Nephron (organoid): Measurements from ENCODE around the gene NSUN6.

Experiments used
- H3K27ac Mint-ChIP-seq, 3 experiments: 2 replicates each; pipeline ENCODE4 v1.8.0; 2020; ENCODE audit warnings: mixed read lengths in 3 of 3, mild to moderate bottlenecking in 2 of 3, moderate library complexity in 1 of 3
- H3K27me3 Mint-ChIP-seq: 2 replicates; pipeline ENCODE4 v1.8.0; 2021; ENCODE audit warnings: low read depth, mild to moderate bottlenecking, moderate library complexity, mixed read lengths
- H3K36me3 Mint-ChIP-seq: 2 replicates; pipeline ENCODE4 v1.8.0; 2020; ENCODE audit warnings: low read depth, mixed read lengths
- H3K4me1 Mint-ChIP-seq: 2 replicates; pipeline ENCODE4 v1.8.0; 2020; ENCODE audit warnings: mixed read lengths
- H3K4me3 Mint-ChIP-seq, 3 experiments: 2 replicates each; pipeline ENCODE4 v1.8.0; 2020; ENCODE audit warnings: mild to moderate bottlenecking in 3 of 3, mixed read lengths in 3 of 3, moderate library complexity in 2 of 3
- H3K9me3 Mint-ChIP-seq: 2 replicates; pipeline ENCODE4 v1.8.0; 2020; ENCODE audit warnings: mixed read lengths
- CTCF ChIP-seq, 3 experiments: fragments of 200-600 bp; sonication (generic); IDR thresholded peaks; one replicate each; pipeline ENCODE4 v1.5.0; 2021; ENCODE audit warnings: antibody characterized with exemption in 3 of 3; ENCODE audit not compliant: unreplicated experiment in 3 of 3

The NSUN6 gene

GRCh38 chr10:18620856-18621255 lies 30.5 kb downstream of the NSUN6 start:
- H3K4me1 Mint-ChIP-seq = no peaks in the 10 kb centered on the region
- H3K27ac Mint-ChIP-seq = no peak overlapping the region
- no peak for TF ChIP-seq CTCF (IDR thresholded peaks at IDR 0.05; ENCODE audit: unreplicated experiment in 3 of 3)
- H3K4me3 Mint-ChIP-seq = no peak overlapping the region
- H3K36me3 Mint-ChIP-seq = peaks cover 34% of the 10 kb centered on the region
- no peaks in the 10 kb centered on the region for H3K9me3 Mint-ChIP-seq
- H3K27me3 Mint-ChIP-seq = no peaks in the 10 kb centered on the region

- no peak overlapping the region for H3K27ac Mint-ChIP-seq
- H3K4me1 Mint-ChIP-seq = no peaks in the 10 kb centered on the region
- TF ChIP-seq CTCF (IDR thresholded peaks at IDR 0.05; ENCODE audit: unreplicated experiment in 3 of 3) = no peak
- peaks cover 38% of the 10 kb centered on the region for H3K36me3 Mint-ChIP-seq
- no peaks in the 10 kb centered on the region for H3K9me3 Mint-ChIP-seq
- H3K27me3 Mint-ChIP-seq = no peaks in the 10 kb centered on the region
- H3K4me3 Mint-ChIP-seq = no peak overlapping the region
These were observed 32.4 kb downstream of the NSUN6 start for GRCh38 chr10:18619016-18619415.

GRCh38 chr10:18616337-18616736 lies 35.0 kb downstream of the NSUN6 start:
- Mint-ChIP-seq H3K36me3 (peaks cover 37% of the 10 kb centered on the region), H3K4me1 (no peaks in the 10 kb centered on the region), H3K27ac (no peak overlapping the region), H3K27me3 (no peaks in the 10 kb centered on the region), H3K9me3 (no peaks in the 10 kb centered on the region), H3K4me3 (no peak overlapping the region)
- no peak for TF ChIP-seq CTCF (IDR thresholded peaks at IDR 0.05; ENCODE audit: unreplicated experiment in 3 of 3)

DNA sequence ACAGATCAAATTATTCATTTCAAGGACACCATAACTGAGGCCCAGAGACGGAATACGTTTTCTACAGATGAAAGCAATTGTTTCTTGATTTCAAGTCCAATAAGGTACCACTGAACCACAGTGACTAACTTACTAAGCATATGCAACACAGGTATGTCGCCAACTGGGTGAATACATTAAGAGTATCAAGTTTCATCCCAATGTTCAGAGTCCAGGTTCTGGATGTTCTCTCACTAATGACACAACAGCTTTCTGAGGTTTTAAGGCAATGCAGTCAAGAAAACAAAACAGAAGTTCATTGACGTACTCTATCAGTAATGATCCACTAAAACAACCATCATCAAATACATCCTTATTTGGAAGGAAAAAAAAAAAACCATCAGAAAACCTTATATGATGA lies 35.8 kb downstream of the NSUN6 start:
- H3K27ac Mint-ChIP-seq = no peak overlapping the region
- H3K27me3 Mint-ChIP-seq = no peaks in the 10 kb centered on the region
- H3K4me1 Mint-ChIP-seq = peaks cover 2% of the 10 kb centered on the region
- no peak for TF ChIP-seq CTCF (IDR thresholded peaks at IDR 0.05; ENCODE audit: unreplicated experiment in 3 of 3)
- no peak overlapping the region for H3K4me3 Mint-ChIP-seq
- no peaks in the 10 kb centered on the region for H3K9me3 Mint-ChIP-seq
- H3K36me3 Mint-ChIP-seq = peaks cover 39% of the 10 kb centered on the region

- no peak overlapping the region for H3K4me3 Mint-ChIP-seq
- H3K27ac Mint-ChIP-seq = no peak overlapping the region
- H3K9me3 Mint-ChIP-seq = no peaks in the 10 kb centered on the region
- H3K36me3 Mint-ChIP-seq = peaks cover 30% of the 10 kb centered on the region
- no peak for TF ChIP-seq CTCF (IDR thresholded peaks at IDR 0.05; ENCODE audit: unreplicated experiment in 3 of 3)
- no peaks in the 10 kb centered on the region for H3K27me3 Mint-ChIP-seq
- peaks cover 10% of the 10 kb centered on the region for H3K4me1 Mint-ChIP-seq
These were observed 40.2 kb downstream of the NSUN6 start for GRCh38 chr10:18611168-18611567.

GRCh38 chr10:18610517-18610916 lies 40.9 kb downstream of the NSUN6 start:
- H3K4me3 Mint-ChIP-seq = no peak overlapping the region
- H3K4me1 Mint-ChIP-seq = peaks cover 10% of the 10 kb centered on the region
- peak overlapping the region in 2 of 3 experiments; percentile 14 to 56 for H3K27ac Mint-ChIP-seq
- no peaks in the 10 kb centered on the region for H3K27me3 Mint-ChIP-seq
- TF ChIP-seq CTCF (IDR thresholded peaks at IDR 0.05; ENCODE audit: unreplicated experiment in 3 of 3) = no peak
- no peaks in the 10 kb centered on the region for H3K9me3 Mint-ChIP-seq
- peaks cover 31% of the 10 kb centered on the region for H3K36me3 Mint-ChIP-seq
